ENCODE measurements around the gene ZNF286A.
"Not testable (repeated sequence)": the region's sequence is repeated elsewhere in the genome, so short reads cannot be mapped to it uniquely, and the experiment has no call there.

Gene ZNF286A

GRCh38 chr17:15699413-15699924 lies at the start of gene ZNF286A:
ZNF286A (plus strand) TSS chr17:15699752; CDS start chr17:15700330, 578 bp downstream.
- FAIRE-seq: peak; percentile 98

DNA sequence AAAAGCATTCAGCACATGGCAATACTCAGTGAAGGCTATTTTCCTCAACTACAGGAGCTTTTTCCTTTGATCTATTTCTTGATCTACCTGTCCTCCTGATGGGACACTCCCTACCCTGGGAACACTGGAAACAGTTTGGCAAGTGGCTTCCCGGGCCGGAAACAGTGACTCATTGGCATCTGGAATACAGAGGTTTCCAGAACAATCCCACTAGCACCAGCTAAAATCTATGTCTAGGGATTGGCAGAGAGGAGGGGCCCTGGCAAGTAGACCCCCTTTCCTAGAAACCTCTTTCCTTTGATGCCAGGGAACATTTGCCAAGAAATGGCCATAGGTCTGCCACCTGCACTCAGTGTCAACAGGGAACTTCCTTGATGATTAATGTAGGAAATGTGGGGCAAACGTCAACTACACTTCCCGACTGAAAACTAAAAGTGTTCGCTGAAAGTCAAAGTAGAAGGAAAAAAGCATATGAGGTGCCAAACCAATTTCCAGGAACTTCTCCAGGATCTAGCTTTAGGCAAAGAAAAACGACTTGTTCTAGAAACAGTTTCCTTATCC lies 49.6 kb upstream of the ZNF286A start:
- FAIRE-seq: no peak

More at GRCh38 chr17:15699413-15699924, at the start of gene ZNF286A:
- DNase-seq (ENCODE audit: extremely low spot score, insufficient read length, low read depth): peak; percentile 73

DNA sequence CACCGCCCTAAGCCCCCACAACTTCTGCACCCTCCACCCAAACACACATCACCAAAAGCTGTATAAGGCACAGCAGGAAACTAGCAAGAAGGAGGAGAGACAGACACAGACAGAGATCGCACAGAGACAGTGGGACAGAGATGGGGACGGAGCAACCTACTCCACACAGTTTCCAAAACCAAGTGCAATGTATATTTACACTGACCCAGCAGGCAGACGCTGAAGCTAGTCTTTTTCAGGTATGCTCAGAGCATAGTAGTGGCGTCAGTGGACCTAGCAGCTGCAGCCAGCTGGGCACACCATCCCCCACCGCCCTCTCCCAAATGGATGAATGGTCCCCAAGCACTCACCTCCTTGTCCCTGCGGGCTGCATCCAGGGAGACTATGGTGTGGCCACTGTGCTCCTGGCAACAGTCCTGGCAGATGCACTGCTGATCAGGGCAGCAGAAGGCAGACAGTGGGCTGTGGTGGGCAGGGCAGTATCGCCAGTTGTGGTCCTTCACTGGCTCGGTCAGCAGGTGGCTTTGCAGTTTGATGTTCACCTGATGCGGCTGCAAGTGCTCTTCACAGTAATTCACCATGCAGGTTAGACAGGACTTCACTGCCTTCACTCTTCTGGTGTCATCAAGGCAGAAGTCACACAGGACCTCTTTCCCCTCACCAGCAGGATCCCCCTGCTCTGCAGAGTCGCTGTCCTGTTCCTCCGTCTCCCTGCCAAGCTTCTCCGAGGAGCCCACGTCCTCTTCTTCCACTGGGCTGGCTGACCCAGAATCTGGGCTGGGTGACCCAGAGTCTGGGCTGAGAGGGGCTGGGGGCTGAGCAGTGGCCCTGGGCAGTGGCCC lies 48.6 kb upstream of the ZNF286A start:
- FAIRE-seq (no peak), DNase-seq (ENCODE audit: extremely low spot score, insufficient read length, low read depth) (no peak)

More for the DNA sequence above, 49.6 kb upstream of the ZNF286A start:
- no peak for DNase-seq (ENCODE audit: extremely low spot score, insufficient read length, low read depth)

GRCh38 chr17:15651583-15652110 lies 47.9 kb upstream of the ZNF286A start:
- DNase-seq (ENCODE audit: extremely low spot score, insufficient read length, low read depth) (no peak), FAIRE-seq (no peak)

GRCh38 chr17:15652960-15653359 lies 46.6 kb upstream of the ZNF286A start:
- FAIRE-seq (no peak), DNase-seq (ENCODE audit: extremely low spot score, insufficient read length, low read depth) (no peak)

DNA sequence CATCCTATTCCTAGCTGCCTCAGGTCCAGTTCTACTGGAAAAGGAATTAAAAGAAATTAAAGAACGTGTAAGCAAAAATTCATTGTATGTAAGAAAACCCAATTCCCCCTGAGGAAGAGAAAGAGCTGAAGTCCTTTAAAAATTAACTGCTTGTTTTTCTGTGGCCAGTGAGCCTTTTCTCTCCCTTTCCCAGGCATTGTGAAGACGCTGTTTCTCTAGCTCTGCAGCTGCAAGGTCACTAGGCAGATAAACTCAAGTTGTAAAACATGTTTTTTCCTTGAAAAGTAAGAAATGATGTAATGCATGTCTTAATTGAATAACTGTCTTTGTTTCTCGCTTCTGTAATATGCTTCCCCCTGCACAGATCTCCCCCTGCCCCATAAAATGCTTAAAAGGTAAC lies 45.2 kb upstream of the ZNF286A start:
- DNase-seq (ENCODE audit: extremely low spot score, insufficient read length, low read depth); FAIRE-seq: not testable (repeated sequence)

DNA sequence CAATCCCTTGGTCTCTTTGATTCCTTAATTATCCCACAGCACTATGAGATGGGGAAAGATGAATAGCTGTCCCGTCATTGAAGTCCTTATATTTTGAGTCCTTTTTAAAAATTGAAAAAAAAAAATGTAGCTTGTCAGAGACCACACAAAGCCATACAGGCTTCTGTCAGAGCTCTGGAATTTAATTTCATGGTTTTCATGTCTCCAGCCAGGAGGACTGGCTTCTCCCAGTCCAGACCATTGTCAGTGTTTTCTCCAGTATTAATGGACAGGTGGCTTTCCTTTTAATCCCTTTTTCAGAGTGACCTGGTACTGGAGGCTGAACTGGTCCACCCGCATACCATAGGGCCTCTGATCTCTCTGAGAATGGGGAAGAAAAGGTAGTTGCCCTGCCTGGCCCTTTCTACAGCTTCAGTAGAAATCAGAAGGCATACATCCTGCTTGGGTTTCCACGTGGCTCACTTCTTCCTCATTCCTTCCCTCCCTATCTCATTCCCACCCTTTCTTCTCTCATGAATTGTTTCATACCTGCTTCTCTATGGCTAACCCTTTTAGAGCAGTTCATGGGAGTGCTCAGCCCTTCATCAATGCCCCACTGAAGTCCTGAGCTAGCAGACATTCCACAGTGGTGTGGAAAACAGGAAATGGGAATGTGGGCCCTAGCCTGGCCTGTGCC lies 44.5 kb upstream of the ZNF286A start:
- FAIRE-seq (no peak), DNase-seq (ENCODE audit: extremely low spot score, insufficient read length, low read depth) (no peak)

- FAIRE-seq (no peak), DNase-seq (ENCODE audit: extremely low spot score, insufficient read length, low read depth) (no peak)
Observed at GRCh38 chr17:15657868-15658267, 41.7 kb upstream of the ZNF286A start.

DNA sequence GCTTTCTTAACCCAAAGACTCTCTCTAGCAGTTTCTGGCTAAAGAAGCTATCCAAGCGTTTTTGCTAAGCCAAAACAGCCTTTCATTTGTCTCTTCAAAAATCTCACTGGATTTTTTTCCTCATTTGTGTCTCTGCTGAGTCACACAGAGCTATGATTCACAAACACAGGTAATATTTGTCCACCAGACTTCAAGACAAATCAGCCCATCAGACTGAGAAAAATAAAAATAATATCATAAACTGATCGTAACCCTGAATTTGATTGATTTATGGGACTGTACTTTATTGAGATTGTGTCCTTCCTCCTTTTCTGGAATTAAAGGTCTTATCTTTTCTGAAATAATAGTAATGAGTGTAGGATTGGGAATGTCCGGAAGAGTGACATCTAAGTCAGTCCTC lies 41.3 kb upstream of the ZNF286A start:
- no peak for FAIRE-seq

GRCh38 chr17:15659236-15659635 lies 40.3 kb upstream of the ZNF286A start:
- no peak for FAIRE-seq
- no peak for DNase-seq (ENCODE audit: extremely low spot score, insufficient read length, low read depth)

More for the DNA sequence above, 41.3 kb upstream of the ZNF286A start:
- DNase-seq (ENCODE audit: extremely low spot score, insufficient read length, low read depth): no peak

- no peak for DNase-seq (ENCODE audit: extremely low spot score, insufficient read length, low read depth)
- FAIRE-seq: no peak
Observed at GRCh38 chr17:15659663-15660062, 39.9 kb upstream of the ZNF286A start.

- no peak for FAIRE-seq
- no peak for DNase-seq (ENCODE audit: extremely low spot score, insufficient read length, low read depth)
Observed at GRCh38 chr17:15660077-15660476, 39.5 kb upstream of the ZNF286A start.

- no peak for DNase-seq (ENCODE audit: extremely low spot score, insufficient read length, low read depth)
- FAIRE-seq: no peak
Observed at GRCh38 chr17:15662681-15663080, 36.9 kb upstream of the ZNF286A start.

GRCh38 chr17:15663176-15663575 lies 36.4 kb upstream of the ZNF286A start:
- FAIRE-seq: no peak

GRCh38 chr17:15663691-15664090 lies 35.9 kb upstream of the ZNF286A start:
- no peak for FAIRE-seq

More at GRCh38 chr17:15663176-15663575, 36.4 kb upstream of the ZNF286A start:
- DNase-seq (ENCODE audit: extremely low spot score, insufficient read length, low read depth): no peak

DNA sequence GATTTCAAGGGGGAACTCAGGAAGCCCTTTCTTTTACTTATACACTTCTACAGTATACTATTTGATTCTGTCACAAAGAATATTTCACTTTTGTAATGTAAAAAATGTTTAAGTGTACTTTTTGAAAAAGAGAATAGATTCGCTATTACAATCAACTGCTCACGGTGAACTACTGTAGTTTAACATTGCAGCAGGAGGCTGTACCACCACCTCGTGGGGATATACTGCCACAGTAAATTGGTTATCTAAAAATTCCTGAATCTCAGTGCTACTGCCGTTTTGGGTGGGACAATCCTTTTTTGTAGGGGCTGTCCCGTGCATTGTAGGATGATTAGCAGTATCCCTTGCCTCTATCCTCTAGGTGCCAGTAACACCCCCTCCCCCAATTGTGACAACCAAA lies 30.0 kb upstream of the ZNF286A start:
- peak; percentile 65 for FAIRE-seq
- DNase-seq (ENCODE audit: extremely low spot score, insufficient read length, low read depth): not testable (repeated sequence)

More at GRCh38 chr17:15663691-15664090, 35.9 kb upstream of the ZNF286A start:
- no peak for DNase-seq (ENCODE audit: extremely low spot score, insufficient read length, low read depth)

DNA sequence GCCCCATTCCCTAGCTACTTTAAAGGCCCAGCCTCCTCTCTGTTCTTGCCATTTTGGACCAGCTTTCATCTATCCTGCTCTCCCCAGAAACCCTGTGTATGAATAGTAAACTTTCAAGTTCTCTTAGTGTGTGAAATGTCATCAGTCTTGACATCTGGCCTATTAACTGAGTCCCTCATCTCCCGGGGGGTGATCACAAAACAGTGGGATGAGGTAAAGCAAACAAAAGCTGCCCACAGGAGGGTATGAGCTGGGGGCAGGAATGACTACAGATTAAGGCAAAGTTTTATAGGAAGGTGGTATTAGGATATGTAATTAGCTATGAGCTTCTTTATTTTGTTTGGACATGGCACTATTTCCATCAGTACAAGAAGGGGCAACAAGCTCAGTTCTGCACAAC lies 24.9 kb upstream of the ZNF286A start:
- not testable (repeated sequence) for DNase-seq (ENCODE audit: extremely low spot score, insufficient read length, low read depth); FAIRE-seq

- DNase-seq (ENCODE audit: extremely low spot score, insufficient read length, low read depth); FAIRE-seq: not testable (repeated sequence)
Observed at GRCh38 chr17:15675991-15676390, 23.6 kb upstream of the ZNF286A start.

DNA sequence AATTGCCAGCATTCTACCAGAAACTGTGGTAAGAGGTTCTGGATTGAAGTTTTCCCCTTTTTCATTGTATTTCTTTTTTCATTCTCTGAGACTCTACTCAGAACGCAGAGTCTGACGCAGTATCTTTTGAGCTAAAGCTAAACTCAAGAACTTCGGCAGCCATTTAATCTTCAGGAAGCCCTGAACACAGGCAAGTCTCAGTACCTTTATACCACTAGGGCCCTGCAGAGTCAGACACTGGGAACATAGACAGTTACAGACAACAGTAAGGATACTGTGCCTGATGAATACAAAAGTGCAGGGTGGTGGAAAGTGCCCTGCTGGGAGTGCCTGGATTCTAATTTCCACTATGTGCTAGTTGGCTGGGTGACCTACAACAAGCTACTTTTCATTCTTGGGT lies 16.4 kb upstream of the ZNF286A start:
- FAIRE-seq; DNase-seq (ENCODE audit: extremely low spot score, insufficient read length, low read depth): not testable (repeated sequence)

GRCh38 chr17:15683824-15684478 lies 15.6 kb upstream of the ZNF286A start, which contains the start of gene TRIM16:
TRIM16 (minus strand) TSS chr17:15684311; CDS start chr17:15651609, 32,702 bp downstream.
- FAIRE-seq: peak; percentile 83
- DNase-seq (ENCODE audit: extremely low spot score, insufficient read length, low read depth): peak; percentile 36

Data from GM18507 (cell line).